GF-D8 (cell line): ENCODE measurements around the gene CCKAR.

Experiments
- DNase-seq: peaks from one replicate; lab custom pipeline; 2025; lab: John Stamatoyannopoulos, UW

CCKAR gene

DNA sequence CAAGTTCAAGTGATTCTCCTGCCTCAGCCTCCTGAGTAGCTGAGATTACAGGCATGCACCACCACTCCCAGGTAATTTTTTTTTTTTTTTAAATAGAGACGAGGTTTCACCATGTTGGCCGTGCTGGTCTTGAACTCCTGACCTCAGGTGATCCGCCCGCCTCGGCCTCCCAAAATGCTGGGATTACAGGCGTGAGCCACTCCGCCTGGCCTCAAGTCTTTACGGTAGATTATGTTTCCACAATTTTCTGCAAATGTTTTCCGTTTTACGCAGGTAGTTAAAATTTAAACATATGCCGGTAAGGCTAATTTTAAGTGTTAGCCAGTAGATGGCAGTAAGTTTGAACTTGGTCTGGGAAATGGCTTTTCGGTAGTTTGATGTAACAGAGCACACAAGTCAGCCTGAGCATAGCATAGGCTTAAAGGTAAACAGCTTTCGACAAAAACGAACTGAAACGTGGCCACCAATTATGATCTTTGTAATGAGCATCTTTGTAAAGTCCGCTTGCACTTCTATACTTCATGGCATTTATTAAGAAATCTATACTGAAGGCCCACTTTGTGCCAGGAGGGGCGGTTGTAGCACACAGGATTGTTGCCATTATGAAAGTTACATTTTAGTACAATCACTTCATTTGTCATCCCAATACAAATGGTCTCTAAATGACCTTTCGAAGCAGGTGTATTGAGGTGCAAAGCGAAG, 31.1 kb downstream of the CCKAR start:
- DNase-seq, result peak; percentile 8

DNA sequence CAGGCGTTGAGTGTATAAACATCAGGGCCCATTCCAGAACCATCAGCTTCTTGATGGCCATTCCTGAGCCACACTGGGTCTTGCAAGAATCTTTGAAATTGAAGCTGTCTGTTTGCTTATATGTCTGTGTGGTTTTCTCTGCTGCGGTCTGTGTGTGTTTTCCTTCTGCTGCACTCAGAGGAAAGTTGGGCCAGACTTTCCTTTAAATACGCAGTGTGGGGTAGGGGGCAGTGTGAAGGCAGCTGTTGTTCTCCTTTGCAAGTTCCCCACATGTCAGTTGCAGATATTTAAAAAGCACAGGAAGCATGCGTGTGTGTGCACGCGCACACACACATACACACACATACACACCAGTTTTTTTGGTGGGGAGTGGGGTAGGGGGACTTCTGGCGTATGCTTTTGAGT, 32.1 kb downstream of the CCKAR start:
- peak; percentile 10 for DNase-seq

DNA sequence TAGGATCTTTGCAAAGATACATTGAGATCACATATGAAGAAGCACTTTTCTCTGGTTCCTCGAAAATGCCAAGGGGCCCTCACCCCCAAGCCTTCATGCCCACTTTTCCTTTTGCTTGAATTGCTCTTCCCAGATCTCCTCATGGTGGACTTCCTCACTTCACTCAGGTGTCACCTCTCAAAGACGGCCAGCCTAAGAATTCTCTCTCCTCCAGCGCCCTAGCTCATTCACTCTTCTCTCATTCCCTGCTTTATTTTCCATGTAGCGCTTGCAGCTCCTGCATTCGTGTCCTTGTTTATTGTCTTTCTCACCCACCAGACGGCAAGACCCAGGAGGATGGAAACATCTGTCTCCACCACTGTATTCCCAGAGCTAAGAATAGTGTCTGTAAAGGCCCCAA, 32.9 kb downstream of the CCKAR start:
- no peak for DNase-seq

DNA sequence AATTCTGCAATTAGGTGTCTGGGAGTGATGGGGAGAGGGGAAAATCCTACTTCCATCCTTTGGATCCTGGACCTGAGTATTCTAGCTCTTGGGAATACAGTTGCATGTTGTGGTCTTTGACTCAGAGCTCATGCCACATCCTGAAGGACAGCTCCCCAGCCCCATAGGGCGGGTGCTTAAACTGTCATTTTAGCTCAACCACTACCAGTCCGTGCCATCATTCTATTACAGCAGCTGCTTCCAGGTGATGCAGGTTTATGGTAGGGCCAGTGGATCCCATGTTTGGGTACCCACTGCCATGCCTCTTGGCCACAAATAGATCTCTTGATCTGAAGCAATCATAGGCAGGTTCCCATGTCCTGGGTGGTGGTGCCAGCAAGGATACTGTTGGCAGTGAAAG, 34.7 kb downstream of the CCKAR start:
- DNase-seq, result no peak

DNA sequence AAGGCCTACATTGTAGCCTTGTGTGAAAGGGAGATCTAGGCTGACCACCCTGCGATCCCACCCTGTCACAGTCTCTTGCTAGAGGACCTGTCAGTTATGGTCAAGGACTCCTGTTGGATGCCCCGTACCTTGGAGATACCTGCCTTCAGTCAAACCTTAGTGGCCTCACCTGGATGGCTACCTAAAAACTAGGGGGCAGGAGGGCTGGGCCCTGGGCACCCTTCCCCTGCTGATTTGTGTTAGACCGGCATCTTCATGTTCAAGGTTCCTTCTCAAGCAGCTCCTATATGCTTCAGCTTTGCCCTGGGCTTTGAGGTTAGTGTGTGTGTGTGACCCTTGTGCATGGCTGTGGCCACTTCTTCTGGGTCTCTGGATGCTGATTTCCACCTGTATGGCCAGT, 35.3 kb downstream of the CCKAR start:
- no peak for DNase-seq

DNA sequence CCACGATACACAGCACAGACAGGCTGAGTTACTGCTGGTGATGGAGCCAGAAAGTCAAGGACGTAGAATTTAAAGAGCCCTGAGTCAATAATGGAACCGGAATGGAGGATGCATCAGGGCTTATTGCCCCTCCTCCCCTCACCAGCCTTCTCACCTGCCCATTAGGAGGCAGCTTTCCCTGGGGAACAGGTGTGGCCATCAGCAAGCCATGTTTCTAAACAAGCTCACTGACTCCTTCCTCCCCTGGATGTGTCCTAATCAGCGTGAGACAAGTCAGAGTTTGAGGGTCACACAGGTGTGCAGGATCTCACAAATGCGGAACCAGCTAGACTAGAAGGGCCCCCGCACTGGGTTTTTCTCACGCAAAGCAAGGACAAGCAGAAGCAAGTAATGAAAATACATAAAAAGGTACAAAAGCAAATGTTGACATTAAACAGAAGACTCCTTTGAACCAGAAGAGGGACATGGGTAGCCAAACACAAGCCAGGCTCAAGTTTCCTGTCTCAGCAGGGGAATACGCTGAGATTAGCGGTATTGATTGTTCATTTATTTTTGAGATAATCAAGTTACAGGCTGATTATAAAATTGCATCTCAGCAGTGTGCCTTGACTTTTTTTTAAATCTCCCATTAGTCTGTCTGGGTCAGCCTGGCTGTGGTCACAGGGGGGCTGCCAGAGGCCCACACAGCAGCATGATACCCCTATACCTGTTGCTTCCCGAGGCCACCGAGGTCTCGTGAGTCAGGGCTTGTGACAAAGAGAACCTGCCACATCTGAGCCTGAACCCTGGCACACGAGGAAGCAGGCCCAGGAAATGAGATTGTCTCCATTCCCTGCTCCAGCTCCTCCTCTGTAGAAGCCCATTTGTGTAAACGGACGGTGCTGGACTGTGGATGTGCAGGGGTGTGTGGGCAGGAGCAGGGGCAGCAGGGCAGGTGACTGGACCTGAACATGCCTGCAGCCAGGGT, 37.4 kb downstream of the CCKAR start:
- no peak for DNase-seq

DNA sequence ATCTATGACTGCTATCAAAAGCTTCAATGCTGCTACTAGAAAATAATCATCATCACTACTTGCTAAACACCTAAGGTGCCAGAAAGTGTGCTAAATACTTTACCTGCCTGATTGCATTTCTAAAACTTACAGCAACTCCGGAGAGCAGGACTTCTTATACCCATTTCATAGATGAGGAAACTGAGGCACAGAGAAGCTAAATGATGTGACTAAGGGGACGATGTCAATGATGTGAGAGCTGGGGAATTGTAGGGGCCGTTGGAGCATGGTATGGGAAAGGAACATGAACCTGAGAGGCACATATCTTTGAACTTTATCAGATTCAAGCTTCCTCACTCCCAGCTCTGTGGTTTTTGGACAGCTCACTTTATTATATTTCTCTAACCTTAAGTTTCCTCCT, 38.7 kb downstream of the CCKAR start:
- DNase-seq, result no peak

DNA sequence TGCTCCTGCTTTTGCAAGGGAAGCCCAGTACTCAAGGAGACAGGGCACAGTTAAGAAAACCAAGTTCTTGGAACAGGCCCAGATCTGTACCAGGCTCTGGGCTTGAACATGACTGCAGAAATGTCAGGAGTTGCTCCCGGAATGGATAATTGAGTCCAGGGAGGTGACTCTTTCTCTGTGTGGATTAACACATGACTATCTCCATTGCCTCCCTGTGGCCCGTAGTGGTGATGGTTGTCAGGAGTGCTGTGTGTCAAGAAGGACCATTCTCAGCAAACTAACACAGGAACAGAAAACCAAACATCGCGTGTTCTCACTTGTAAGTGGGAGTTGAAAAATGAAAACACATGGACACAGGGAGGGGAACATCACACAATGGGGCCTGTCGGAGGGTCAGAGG, 39.9 kb downstream of the CCKAR start:
- DNase-seq, result no peak

DNA sequence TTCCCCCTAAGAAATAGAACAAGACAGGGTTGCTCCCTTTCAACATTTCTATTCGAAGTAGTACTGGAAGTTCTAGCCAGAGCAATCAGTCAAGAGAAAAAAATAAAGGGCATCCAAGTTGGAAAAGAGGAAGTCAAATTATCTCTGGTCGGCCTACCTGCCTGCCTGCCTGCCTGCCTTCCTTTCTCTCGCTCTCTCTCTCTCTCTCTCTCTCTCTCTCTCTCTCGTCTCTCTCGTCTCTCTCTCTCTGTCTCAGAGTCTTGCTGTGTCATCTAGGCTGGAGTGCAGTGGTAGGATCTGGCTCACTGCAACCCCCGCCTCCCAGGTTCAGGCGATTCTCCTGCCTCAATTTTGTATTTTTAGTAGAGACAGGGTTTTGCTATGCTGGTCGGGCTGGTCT, 42.9 kb downstream of the CCKAR start:
- DNase-seq, result no peak

DNA sequence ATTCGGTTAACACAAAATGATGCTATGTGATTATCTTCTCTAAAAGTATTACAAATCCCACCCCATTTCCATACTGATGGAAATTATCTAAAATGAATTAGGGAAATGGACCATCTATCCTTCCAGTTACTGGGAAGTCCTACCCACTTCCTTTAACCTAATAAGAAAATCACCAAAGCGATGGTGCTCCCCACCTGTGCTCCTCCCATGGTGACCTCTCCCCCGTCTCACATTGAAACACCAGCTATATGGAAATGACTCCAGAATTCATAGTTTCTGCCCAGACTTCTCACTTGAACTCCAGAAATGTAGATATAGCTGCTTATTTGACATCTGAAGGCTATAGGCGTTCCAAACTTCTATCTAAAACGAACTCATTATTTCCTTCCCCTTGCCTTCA, 48.5 kb downstream of the CCKAR start:
- no peak for DNase-seq

DNA sequence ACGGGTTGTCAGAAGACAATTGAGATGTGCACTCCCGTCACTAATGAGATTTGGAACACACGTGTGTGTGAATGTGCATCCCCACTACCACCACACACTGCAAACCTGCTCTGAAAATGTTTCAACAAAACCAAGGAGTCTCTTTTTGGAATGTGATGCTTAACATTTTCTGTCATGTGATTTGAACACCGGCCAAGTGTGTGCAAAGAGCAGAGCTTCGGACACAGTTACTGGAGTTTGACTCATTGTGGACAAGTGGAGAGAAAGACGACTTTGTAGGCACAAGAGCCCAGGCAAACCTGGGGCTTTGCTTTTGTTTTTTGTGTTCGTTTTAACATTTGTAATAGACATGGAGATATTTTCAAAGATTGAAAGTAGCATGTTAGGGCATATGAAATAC, 49.2 kb downstream of the CCKAR start:
- no peak for DNase-seq

DNA sequence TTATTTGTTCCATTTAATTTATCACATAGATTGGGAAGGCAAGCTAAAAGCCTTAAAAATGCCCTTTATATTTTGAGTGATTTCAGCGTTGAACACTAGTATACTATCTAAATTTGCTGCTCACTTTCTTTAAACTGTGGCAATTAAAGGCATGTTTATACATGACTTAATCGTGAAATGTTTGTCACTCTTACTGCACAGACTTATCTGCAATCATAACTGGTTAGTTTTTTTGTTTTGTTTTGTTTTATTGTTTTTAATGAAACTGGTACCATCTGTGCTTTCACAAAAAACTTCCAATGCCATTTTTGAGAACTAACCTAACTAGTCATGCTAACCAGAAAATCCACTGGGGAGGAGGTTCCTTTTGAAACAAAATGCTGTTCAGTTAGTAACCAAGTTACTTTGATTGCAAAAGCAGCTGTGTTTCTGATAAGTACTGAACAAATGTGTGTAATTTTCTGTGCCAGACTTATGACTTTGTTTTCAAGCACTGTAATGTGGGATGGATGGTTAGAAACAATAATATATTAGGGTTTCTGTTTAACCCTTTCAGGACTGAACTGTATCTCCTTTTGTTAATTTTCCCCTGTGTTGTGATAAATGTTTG, 56.1 kb downstream of the CCKAR start:
- DNase-seq, result no peak

DNA sequence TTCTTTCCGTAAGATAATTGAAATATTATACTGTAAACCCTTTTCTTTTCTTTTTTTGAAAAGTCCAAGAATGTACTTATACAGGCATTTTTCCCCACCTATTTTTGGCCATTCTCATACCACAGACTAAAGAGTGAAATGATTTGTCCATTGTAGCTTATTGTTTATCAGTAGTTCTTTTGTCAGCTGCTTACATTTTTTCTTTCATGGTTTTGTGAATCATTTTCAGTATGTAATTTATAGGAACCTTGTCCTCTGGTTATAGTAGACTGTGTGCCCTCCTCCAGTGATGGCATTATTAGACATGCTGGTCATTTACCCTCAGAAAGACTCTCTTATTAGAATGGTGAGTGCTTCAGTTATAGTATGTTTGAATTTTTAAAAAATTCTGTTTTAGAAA, 56.7 kb downstream of the CCKAR start:
- no peak for DNase-seq

DNA sequence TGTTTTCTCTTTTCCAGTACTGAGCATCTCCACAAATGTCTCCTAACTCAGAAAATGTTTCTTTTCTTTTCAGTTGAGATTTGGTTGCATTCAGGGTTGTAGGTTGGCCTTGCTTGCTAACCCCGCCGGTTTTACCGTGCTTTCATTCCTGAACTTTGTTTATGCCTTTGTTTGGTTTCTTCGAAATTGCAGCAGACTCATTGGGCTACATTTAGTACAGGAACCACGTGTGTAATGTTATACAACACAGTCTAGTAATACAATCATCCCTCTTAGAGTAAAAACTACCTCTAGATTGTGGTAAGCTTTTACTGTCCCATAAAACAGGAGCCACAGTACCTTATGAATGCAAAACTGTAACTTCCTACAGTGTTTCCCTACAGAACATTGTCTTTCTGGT, 57.9 kb downstream of the CCKAR start:
- DNase-seq, result no peak

DNA sequence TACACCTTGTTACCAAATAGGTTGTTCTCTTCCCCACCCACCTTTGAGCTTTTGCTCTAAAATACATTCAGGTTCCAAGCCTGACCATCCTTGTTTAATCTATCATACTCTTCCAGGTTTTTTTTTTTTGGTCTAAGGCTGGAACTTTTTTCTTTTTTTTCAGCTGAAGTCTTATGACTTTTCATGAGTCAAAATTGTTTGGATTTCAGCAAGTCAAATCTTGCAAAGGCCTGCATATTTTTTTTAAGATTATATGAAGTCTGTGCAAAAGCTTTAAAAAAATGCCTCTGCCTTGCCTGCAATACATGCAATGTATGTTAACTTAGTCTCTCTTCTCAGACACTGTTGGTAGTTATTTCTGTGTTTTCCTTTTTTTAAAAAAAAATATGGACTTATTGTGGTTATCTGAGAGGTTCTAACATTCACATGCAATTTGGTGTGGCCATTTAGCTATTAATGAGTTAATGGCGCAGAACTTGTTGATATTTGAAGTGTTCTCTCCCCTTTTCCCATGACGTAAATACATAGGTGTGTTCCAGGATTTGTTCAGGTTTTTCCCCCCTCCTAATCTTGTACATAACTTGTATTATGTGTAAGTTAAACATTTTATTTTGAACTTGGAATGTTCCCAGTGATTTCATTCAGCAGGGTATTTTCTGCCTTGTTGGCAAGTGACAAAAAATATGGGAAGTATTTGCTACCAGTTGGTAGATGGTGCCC, 58.7 kb downstream of the CCKAR start:
- no peak for DNase-seq
